Activated CD4-positive, alpha-beta memory T cell treated with anti-CD3 and anti-CD28 coated beads, Interleukin-2, amount 10 ng/mL, durations not matched to agents 7 days and 5 days (primary cell): Measurements from ENCODE around the gene UPK3A. TPM values are rescaled to one million over a fixed set of nuclear protein-coding genes. Genes with fewer than 3 reads are reported as not detected.
"Not testable (repeated sequence)": the region's sequence is repeated elsewhere in the genome, so short reads cannot be mapped to it uniquely, and the experiment has no call there.

ENCODE experiments used
- CTCF ChIA-PET: fragments of 350-600 bp; sonication (Branson Sonifier 250); formaldehyde crosslinking; loops from one replicate; lab custom pipeline; 2021; ENCODE audit warnings: antibody characterized with exemption, inconsistent platforms; lab: Charles Lee
- POLR2A ChIA-PET: fragments of 350-600 bp; sonication (Branson Sonifier 250); formaldehyde crosslinking; loops from one replicate; lab custom pipeline; 2021; ENCODE audit warnings: antibody characterized with exemption; lab: Charles Lee
- DNase-seq: peaks from one replicate; pipeline ENCODE4 v3.0.0-alpha.2; 2020
- H3K27ac Mint-ChIP-seq: one replicate; pipeline ENCODE4 v1.8.0; 2021; ENCODE audit warnings: mild to moderate bottlenecking, mixed read lengths
- H3K27me3 Mint-ChIP-seq: one replicate; pipeline ENCODE4 v1.8.0; 2021; ENCODE audit warnings: mixed read lengths
- H3K36me3 Mint-ChIP-seq: one replicate; pipeline ENCODE4 v1.8.0; 2021; ENCODE audit warnings: low read depth, mixed read lengths
- H3K4me1 Mint-ChIP-seq: one replicate; pipeline ENCODE4 v1.8.0; 2021; ENCODE audit warnings: mixed read lengths
- H3K4me3 Mint-ChIP-seq: one replicate; pipeline ENCODE4 v1.8.0; 2021; ENCODE audit warnings: mild to moderate bottlenecking, mixed read lengths
- H3K9me3 Mint-ChIP-seq: one replicate; pipeline ENCODE4 v1.8.0; 2021; ENCODE audit warnings: mixed read lengths
- total RNA-seq, 2 experiments: library from RNA; stranded (reverse); gene quantifications; one replicate each; pipeline ENCODE4 v1.2.3, GENCODE V29; 2021

UPK3A gene
- total RNA-seq, 2 experiments from 2014 or later: not detected

DNA sequence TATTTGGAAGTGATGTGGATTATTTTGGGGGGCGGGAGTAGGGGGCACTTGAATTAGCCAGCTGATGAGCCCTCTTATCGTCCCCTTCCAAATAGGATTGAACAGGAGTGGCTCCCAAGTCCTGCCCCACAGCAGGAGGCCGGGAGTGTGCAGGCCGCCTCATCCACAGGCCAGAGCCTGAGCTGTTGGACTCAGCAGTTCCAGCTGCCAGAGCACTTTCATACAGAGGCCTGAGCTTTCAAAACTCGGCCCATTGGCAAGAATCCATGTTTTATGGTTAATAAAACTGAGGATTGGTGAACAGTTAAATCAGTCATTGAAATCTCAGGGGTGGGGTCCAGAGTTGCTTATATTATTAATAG, 34.6 kb downstream of the UPK3A start:
- Mint-ChIP-seq H3K4me1 (peaks cover 76% of the 10 kb centered on the region), H3K9me3 (no peaks in the 10 kb centered on the region), H3K27me3 (no peaks in the 10 kb centered on the region), H3K27ac (peak overlapping the region; percentile 97), H3K36me3 (peaks cover 29% of the 10 kb centered on the region), H3K4me3 (peak overlapping the region; percentile 79)
- ChIA-PET CTCF (interaction anchor here (1.0 kb wide), 1 partner anchor 48 kb away, joined by 3 read pairs; no protein-coding TSS in a partner anchor), POLR2A (interaction anchor here (1.2 to 3.8 kb wide), 5 partner anchors 10 to 94 kb away, joined by 3 to 42 read pairs (median 6); partner anchors contain the start of genes FAM118A, RIBC2 and SMC1B)
- peak; percentile 30 for DNase-seq

DNA sequence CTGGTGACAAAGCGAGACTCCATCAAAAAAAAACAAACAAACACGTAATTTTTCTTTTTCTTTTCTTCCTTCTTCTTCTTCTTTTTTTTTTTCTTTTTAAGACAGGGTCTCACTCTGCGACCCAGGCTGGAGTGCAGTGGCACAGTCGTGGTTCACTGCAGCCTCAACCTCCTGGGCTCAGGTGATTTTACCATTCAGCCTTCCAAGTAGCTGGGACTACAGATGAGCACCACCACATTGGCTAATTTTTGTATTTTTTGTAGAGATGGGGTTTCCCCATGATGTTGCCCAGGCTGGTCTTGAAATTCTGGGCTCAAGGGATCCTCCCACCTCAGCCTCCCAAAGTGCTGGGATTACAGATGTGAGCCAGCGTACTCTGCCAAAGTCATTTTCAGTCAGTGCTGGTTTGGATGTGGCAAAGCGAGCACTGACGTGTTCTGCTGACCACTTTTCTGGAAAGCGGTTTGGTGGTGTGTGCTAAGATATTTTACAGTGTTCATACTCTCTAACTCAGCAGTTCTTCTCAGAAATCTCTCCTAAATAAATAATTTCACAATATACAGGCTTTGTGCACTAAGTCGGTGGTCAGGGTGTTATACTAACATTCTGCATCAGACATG, 35.7 kb downstream of the UPK3A start:
- H3K4me1 Mint-ChIP-seq: peaks cover 66% of the 10 kb centered on the region
- H3K27ac Mint-ChIP-seq: peak overlapping the region; percentile 97
- peaks cover 38% of the 10 kb centered on the region for H3K36me3 Mint-ChIP-seq
- H3K9me3 Mint-ChIP-seq: no peaks in the 10 kb centered on the region
- ChIA-PET CTCF (no interaction called here), POLR2A (interaction anchor here (3.8 kb wide), 1 partner anchor 11 kb away, joined by 42 read pairs; the partner anchor contains the start of gene FAM118A)
- peak overlapping the region; percentile 79 for H3K4me3 Mint-ChIP-seq
- DNase-seq: no peak
- H3K27me3 Mint-ChIP-seq: no peaks in the 10 kb centered on the region

DNA sequence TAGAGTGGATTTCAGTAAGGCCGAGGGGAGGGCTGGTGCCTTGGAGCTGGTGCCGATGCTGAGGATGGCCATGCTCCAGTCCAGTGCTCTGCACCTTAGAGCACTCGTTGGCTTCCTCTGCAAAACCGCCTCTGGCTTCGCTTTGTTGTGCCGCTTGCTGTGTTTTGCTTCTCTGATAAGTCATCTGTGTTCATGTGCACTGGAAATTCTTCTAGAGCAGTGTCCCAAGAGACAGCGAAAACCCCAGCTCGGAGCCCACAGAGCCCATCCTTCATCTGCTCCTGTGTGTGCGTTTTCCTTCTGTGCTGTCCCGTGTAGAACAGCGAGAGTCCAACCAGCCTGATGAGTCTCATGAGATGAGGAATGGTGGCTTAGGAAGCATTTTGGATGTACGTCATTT, 37.1 kb downstream of the UPK3A start:
- H3K27ac Mint-ChIP-seq: no peak overlapping the region
- no peak for DNase-seq
- no peaks in the 10 kb centered on the region for H3K27me3 Mint-ChIP-seq
- peaks cover 41% of the 10 kb centered on the region for H3K36me3 Mint-ChIP-seq
- H3K9me3 Mint-ChIP-seq: no peaks in the 10 kb centered on the region
- H3K4me3 Mint-ChIP-seq: no peak overlapping the region
- peaks cover 52% of the 10 kb centered on the region for H3K4me1 Mint-ChIP-seq
- POLR2A ChIA-PET: no interaction called here
- CTCF ChIA-PET: no interaction called here

DNA sequence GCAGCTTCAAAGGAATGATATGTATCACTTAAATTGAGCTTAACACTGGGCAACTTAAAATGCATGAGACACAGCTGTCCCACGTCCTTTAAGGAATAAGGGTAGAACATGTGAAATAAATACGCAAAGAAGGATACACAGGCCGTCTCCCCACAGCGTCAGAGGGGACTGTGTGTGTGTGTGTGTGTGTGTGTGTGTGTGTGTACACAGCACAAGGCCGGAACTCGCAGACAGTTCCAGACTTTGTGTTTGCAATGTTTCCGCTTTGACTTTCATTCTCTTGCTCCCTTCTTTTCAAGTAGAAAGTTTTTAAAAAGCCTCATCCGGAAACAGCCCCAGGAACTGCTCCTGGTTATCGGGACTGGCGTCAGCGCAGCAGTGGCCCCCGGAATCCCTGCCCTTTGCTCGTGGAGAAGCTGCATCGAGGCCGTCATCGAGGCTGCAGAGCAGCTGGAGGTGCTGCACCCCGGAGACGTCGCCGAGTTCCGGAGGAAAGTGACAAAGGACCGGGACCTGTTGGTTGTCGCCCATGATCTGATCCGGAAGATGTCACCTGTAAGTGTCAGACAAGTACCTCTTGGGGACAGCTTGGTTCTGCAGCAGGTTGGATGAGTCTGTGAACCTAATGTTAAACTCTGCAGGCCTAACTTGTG, 38.2 kb downstream of the UPK3A start:
- H3K4me3 Mint-ChIP-seq: no peak overlapping the region
- no peaks in the 10 kb centered on the region for H3K27me3 Mint-ChIP-seq
- no peak for DNase-seq
- POLR2A ChIA-PET: interaction anchor here (1.2 kb wide), 1 partner anchor 91 kb away, joined by 3 read pairs; no protein-coding TSS in a partner anchor
- H3K9me3 Mint-ChIP-seq: no peaks in the 10 kb centered on the region
- H3K4me1 Mint-ChIP-seq: peaks cover 41% of the 10 kb centered on the region
- peaks cover 49% of the 10 kb centered on the region for H3K36me3 Mint-ChIP-seq
- CTCF ChIA-PET: no interaction called here
- H3K27ac Mint-ChIP-seq: peak overlapping the region; percentile 66

DNA sequence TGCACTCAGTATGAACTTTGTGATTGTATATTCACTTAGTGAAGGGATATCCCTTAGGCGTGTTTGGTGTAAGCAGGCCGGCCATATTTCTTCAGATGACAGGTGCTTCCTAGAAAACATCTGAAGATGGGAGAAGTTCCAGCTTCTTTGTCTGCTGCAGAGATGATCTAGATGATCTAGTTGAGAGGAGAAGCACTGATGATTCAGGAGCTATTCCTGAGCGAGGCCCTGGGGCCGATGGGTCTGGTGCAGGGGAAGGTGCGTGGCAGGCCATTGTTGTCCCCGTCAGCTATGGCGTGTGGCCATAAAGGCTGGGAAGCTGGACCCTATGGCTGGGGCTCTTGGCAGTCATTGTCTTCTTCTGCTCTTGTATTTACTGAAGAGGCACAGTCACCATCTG, 38.9 kb downstream of the UPK3A start:
- Mint-ChIP-seq H3K36me3 (peaks cover 49% of the 10 kb centered on the region), H3K4me1 (peaks cover 35% of the 10 kb centered on the region), H3K27me3 (no peaks in the 10 kb centered on the region), H3K27ac (peak overlapping the region; percentile 66), H3K4me3 (no peak overlapping the region), H3K9me3 (no peaks in the 10 kb centered on the region)
- ChIA-PET POLR2A (interaction anchor here (1.0 to 1.2 kb wide), 2 partner anchors 10 to 91 kb away, joined by 3 read pairs; no protein-coding TSS in a partner anchor), CTCF (no interaction called here)
- no peak for DNase-seq

DNA sequence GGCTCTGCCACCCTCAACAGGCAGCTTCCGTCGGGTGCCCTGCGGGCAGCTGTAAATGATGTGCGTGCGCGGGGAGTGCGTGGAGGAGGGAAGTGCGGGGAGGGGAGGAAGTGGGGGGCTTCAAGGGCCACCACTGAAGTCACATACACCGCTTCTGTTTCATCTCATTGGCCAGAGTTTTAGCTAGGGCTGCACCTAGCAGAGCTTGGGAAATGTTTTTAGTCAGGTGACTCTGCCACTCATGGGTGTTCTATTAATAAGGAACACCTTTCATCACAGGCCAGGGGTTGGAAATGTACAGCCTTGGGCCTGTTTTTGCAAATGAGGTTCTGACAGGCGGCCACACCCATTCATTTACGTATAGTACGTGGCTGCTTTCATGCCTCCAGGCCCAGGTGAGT, 39.6 kb downstream of the UPK3A start:
- H3K27me3 Mint-ChIP-seq: no peaks in the 10 kb centered on the region
- CTCF ChIA-PET: no interaction called here
- peaks cover 29% of the 10 kb centered on the region for H3K4me1 Mint-ChIP-seq
- H3K27ac Mint-ChIP-seq: no peak overlapping the region
- POLR2A ChIA-PET: interaction anchor here (1.0 kb wide), 1 partner anchor 10 kb away, joined by 3 read pairs; no protein-coding TSS in a partner anchor
- H3K4me3 Mint-ChIP-seq: no peak overlapping the region
- peaks cover 50% of the 10 kb centered on the region for H3K36me3 Mint-ChIP-seq
- DNase-seq: no peak
- H3K9me3 Mint-ChIP-seq: no peaks in the 10 kb centered on the region

DNA sequence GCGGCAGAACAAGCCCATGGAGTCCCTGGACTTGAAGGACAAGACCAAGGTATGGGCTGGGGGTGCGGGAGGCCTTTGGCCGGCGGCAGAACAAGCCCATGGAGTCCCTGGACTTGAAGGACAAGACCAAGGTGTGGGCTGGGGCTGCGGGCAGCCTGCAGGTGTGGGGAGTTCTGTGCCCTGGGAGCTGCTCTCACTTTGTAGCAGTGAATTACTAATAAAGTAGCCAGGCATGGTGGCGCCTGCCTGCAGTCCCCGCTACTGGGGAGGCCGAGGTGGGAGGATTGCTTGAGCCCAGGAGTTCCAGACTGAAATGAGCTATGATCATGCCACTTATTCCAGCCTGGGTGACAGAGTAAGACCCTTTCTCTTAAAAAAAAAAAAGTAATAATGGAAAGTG, 43.5 kb downstream of the UPK3A start:
- CTCF ChIA-PET, H3K4me1 Mint-ChIP-seq, H3K9me3 Mint-ChIP-seq, H3K27ac Mint-ChIP-seq, DNase-seq, POLR2A ChIA-PET, H3K4me3 Mint-ChIP-seq, H3K27me3 Mint-ChIP-seq: not testable (repeated sequence)
- peaks cover 60% of the 10 kb centered on the region for H3K36me3 Mint-ChIP-seq

DNA sequence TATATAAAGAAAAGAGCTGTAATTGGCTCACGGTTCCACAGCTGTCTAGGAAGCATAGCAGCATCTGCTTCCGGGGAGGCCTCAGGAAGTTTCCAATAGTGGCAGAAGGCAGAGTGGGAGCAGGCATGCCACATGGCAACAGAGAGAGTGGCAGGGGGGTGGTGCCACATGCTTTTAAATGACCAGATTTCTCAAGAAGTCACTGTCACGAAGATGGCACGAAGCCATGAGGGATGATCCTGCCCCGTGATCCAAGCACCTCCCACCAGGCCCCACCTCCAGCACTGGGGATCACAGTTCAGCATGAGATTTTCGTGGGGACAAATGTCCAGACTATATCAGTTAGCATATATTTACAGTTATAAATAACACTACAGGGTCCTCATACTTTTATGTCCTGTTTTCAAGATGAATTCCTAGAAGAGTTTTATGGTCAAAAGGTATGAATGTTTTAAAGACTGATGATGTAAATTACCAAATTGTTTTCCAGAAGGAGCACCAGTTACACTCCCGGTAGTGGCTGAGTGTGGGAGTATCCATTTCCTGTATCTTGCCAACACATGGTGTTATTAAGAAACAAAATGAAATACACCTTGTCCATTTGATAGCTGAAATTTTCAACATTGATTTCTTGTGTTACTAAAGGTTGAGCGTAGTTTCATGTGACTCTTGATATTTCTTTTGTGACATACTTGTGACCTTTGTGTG, 44.2 kb downstream of the UPK3A start:
- Mint-ChIP-seq H3K9me3 (no peaks in the 10 kb centered on the region), H3K4me3 (no peak overlapping the region)

DNA sequence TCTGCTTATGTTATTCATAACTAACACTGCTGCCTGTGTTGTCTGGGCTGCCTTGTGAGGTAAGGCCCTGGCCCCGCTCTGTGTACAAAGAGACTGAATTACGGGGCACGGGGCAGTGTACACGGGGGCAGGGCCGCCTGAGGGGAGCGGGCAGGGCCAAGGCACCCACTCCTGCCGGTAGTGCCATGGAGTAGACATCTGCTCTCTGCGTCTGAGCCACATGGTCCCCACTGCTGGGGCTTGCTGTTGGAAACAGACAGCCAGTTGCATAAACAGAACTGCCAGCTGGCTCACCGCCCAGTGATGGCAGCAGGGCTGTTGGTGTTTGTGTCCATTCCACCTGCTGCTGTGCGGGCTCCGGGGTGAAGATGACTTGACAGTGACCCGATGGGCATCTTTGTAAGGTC, 44.8 kb downstream of the UPK3A start:
- Mint-ChIP-seq H3K9me3 (no peaks in the 10 kb centered on the region), H3K27me3 (no peaks in the 10 kb centered on the region), H3K27ac (no peak overlapping the region), H3K36me3 (peaks cover 55% of the 10 kb centered on the region), H3K4me3 (no peak overlapping the region), H3K4me1 (peaks cover 7% of the 10 kb centered on the region)
- ChIA-PET POLR2A (no interaction called here), CTCF (no interaction called here)
- DNase-seq: no peak

More for the DNA sequence above, 44.2 kb downstream of the UPK3A start:
- peak overlapping the region; percentile 40 for H3K27ac Mint-ChIP-seq
- ChIA-PET CTCF (no interaction called here), POLR2A (interaction anchor here (0.6 kb wide), 1 partner anchor 1290 kb away, joined by 3 read pairs; no protein-coding TSS in a partner anchor)
- H3K36me3 Mint-ChIP-seq: peaks cover 55% of the 10 kb centered on the region
- no peaks in the 10 kb centered on the region for H3K27me3 Mint-ChIP-seq
- no peak for DNase-seq
- H3K4me1 Mint-ChIP-seq: peaks cover 2% of the 10 kb centered on the region

DNA sequence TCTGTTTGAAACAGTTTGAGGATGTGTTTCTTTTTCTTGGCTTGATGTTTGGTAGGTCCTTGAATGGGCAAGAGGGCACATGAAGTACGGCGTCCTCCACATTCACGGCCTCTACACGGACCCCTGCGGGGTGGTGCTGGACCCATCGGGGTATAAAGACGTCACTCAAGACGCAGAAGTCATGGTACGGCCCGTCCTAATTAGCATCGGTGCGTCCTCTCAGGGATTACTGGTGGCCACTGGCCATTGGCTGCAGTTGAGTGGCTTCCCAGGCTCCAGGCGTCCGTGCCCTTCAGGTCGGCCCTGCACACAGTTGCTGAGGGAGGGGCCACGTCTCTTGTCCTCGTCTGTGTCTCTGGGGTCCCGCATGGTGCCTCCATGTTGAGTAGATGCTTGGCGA, 45.8 kb downstream of the UPK3A start:
- CTCF ChIA-PET: no interaction called here

DNA sequence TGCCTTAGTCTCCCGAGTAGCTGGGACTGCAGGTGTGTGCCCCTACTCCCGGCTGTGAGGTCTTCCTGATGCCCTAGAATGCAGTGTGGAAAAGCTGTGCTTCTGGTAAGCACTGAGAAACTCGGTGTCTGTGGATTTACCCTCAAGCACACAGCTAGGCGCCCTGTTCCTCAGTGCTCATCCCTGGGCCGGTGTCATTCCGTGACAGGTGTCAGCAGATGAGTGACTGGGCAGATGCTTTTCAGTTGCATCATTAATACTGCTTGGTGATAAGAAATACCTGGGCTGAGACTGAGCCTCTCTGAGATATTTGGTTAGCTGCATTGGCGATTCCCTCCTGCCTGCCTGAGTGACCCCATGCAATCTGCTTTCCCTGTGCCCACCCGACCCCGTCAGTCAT, 46.7 kb downstream of the UPK3A start:
- Mint-ChIP-seq H3K27ac (no peak overlapping the region), H3K27me3 (no peaks in the 10 kb centered on the region), H3K9me3 (no peaks in the 10 kb centered on the region), H3K36me3 (peaks cover 51% of the 10 kb centered on the region), H3K4me1 (peaks cover 10% of the 10 kb centered on the region), H3K4me3 (no peak overlapping the region)
- DNase-seq: no peak
- ChIA-PET CTCF (no interaction called here), POLR2A (no interaction called here)

More for the DNA sequence above, 45.8 kb downstream of the UPK3A start:
- Mint-ChIP-seq H3K9me3 (no peaks in the 10 kb centered on the region), H3K27ac (no peak overlapping the region), H3K36me3 (peaks cover 53% of the 10 kb centered on the region), H3K4me1 (peaks cover 10% of the 10 kb centered on the region), H3K27me3 (no peaks in the 10 kb centered on the region), H3K4me3 (no peak overlapping the region)
- POLR2A ChIA-PET: no interaction called here
- DNase-seq: no peak

DNA sequence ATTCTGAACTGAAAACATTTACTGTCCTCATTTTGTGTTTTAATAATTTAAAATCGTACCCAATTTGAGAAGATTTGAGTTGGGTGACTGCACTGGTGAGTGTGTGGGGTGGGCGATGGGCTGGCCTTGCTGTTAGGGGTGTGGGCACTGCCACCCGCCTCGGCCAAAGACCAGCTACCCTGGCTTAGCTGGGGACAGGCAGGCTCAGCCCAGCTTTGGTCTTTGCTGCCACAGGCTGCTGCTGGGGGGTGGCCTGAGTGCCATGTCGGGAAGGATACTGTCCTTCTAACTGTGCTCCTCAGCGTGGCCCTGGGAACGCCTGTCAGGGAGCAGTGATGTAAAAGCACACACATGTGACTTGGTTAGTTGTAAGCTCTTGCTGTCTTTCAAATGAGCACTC, 47.3 kb downstream of the UPK3A start:
- Mint-ChIP-seq H3K27me3 (no peaks in the 10 kb centered on the region), H3K9me3 (no peaks in the 10 kb centered on the region), H3K4me3 (no peak overlapping the region), H3K4me1 (peaks cover 10% of the 10 kb centered on the region), H3K27ac (no peak overlapping the region), H3K36me3 (peaks cover 55% of the 10 kb centered on the region)
- no peak for DNase-seq
- ChIA-PET CTCF (no interaction called here), POLR2A (no interaction called here)

DNA sequence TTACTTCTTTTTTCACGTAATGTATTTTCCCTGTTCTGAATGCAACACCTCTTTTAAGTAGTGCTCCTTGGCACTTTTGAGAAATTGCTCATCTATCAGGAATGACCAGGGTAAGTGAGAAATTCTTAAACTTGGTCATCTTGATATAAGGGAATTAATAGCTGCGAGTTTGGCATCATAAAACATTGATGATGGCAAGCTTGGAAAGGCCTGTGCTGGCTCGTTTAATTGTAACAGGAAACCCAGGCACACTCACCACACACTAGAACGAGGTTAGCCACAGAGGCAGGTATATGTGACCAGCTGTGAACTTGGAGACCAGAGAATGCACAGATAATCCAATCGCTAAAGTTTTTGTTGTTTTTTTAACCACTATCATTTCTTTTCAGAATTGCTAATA, 49.3 kb downstream of the UPK3A start:
- H3K4me1 Mint-ChIP-seq: peaks cover 10% of the 10 kb centered on the region
- POLR2A ChIA-PET: interaction anchor here (0.7 to 1.8 kb wide), 5 partner anchors 8 to 62 kb away, joined by 3 to 13 read pairs (median 3); no protein-coding TSS in a partner anchor
- CTCF ChIA-PET: interaction anchor here (0.6 kb wide), 1 partner anchor 144 kb away, joined by 3 read pairs; no protein-coding TSS in a partner anchor
- H3K27ac Mint-ChIP-seq: no peak overlapping the region
- DNase-seq: peak; percentile 48
- no peaks in the 10 kb centered on the region for H3K9me3 Mint-ChIP-seq
- no peak overlapping the region for H3K4me3 Mint-ChIP-seq
- no peaks in the 10 kb centered on the region for H3K27me3 Mint-ChIP-seq
- peaks cover 59% of the 10 kb centered on the region for H3K36me3 Mint-ChIP-seq
